ENCODE results near the gene PPP1R9B.
A peak's percentile ranks its signal among the peaks of the same experiment; 100 is the strongest.

The PPP1R9B gene

GRCh38 chr17:50171371-50172071 lies 21.0 kb upstream of the PPP1R9B start:
- no peak for TF ChIP-seq CTCF (conservative IDR thresholded peaks at IDR 0.05; ENCODE audit: low read depth, low read length)
- no peak overlapping the region for H3K4me3 ChIP-seq (ENCODE audit: low read length)
- no peak for DNase-seq (ENCODE audit: low read depth)

DNA sequence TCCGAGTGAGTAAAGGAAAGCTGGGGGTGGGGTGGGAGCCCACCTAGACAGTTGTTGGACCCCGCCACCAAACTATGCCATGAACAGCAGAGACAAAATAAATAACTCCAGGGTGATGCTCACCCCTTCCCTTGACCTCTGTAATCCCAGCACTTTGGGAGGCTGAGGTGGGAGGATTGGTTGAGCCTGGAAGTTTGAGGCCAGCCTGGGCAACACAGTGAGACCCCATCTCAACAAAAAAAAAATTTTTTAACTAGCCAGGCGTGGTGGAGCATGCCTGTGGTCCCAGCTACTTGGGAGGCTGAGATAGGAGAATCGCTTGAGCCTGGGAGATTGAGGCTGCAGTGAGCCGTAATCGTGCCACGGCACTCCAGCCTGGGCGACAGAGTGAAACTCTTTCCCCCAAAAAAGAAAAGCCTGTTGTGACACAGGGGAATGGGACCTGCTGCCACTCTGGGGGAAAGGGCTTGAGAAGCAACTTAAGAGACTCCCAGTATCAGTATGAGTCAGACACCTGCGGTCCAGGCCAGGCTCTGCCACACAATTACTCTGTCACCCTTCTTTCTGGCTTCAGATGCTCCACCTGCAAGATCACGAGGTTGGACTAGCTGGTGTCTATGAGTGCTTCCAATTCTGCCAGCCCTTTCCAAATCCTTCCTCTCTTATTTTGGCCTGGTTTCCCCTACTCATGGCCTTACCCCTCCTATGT lies 20.3 kb upstream of the PPP1R9B start:
- no peak for DNase-seq (ENCODE audit: low read depth)
- H3K4me3 ChIP-seq (ENCODE audit: low read length) = no peak overlapping the region
- no peak for TF ChIP-seq CTCF (conservative IDR thresholded peaks at IDR 0.05; ENCODE audit: low read depth, low read length)

- no peak for TF ChIP-seq CTCF (conservative IDR thresholded peaks at IDR 0.05; ENCODE audit: low read depth, low read length)
- DNase-seq (ENCODE audit: low read depth) = no peak
- no peak overlapping the region for H3K4me3 ChIP-seq (ENCODE audit: low read length)
These were observed 19.5 kb upstream of the PPP1R9B start for GRCh38 chr17:50169881-50170459.

- peak; percentile 88 for TF ChIP-seq CTCF (conservative IDR thresholded peaks at IDR 0.05; ENCODE audit: low read depth, low read length)
- H3K4me3 ChIP-seq (ENCODE audit: low read length) = no peak overlapping the region
- DNase-seq (ENCODE audit: low read depth) = no peak
These were observed 18.8 kb upstream of the PPP1R9B start for GRCh38 chr17:50169121-50169764.

DNA sequence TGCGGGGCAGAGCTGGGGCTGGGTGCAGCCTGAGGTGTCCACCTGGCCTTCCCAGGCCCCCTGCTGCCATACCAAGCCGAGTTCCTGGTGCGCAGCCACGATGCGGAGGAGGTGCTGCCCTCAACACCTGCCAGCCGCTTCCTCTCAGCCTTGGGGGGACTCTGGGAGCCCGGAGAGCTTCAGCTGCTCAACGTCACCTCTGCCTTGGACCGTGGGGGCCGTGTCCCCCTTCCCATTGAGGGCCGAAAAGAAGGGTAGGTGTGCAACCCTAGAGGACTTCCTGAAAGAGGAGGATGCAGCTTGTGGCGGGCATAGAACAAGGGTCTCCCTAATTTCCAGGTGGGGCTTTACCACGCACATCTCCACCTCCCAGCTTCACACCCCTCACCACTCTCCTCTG lies 17.8 kb upstream of the PPP1R9B start:
- TF ChIP-seq CTCF (conservative IDR thresholded peaks at IDR 0.05; ENCODE audit: low read depth, low read length) = no peak
- H3K4me3 ChIP-seq (ENCODE audit: low read length) = no peak overlapping the region
- DNase-seq (ENCODE audit: low read depth) = no peak

GRCh38 chr17:50167371-50167770 lies 16.9 kb upstream of the PPP1R9B start:
- DNase-seq (ENCODE audit: low read depth) = no peak
- H3K4me3 ChIP-seq (ENCODE audit: low read length) = no peak overlapping the region
- TF ChIP-seq CTCF (conservative IDR thresholded peaks at IDR 0.05; ENCODE audit: low read depth, low read length) = no peak

Measured in retinal pigment epithelial cell (primary cell).